ENCODE results near the gene TXNL4B.

TXNL4B gene

DNA sequence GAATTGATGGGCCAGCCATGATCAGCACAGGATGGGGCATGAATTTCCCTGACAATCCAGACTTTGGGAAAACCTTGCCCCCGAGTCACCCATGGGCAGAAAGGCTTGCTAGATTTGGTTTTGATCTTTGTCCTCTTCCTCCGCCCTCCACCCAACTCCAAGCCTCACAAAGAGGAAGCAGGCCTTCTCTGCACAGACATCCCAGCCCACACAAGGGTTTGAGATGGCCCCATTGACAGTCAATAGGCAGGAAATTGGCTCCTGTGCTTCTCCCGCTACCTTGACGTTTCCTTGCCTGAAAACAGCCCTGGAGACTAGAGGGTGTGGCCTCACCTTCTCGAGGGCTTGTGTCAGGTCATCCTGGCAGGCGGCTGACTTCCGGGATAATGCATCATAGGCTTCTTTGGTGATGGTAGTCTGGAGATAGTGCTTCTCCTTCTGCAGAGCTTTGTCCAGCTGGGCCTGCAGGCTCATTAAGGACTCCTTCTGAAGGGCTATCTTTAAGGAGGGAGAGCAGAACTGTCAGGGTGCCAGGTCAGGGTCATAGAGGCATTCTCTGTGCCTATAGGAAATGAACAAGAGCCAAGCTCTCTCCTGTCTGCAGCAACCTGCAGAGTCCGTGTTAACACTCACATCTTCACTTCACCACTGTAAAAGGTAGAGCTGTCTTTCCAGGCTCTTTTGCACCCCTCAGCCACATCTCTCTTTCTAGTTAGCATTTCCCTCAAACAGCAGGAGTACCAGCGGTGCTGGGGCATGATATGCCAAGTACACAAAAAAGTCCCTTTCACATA is 32.4 kb upstream of the TXNL4B start:
- no peaks in the 10 kb centered on the region for H3K36me3 ChIP-seq (ENCODE audit: insufficient read depth, low read length)
- no peak overlapping the region for H3K9ac ChIP-seq (ENCODE audit: low read depth, low read length)
- no peaks in the 10 kb centered on the region for H3K27me3 ChIP-seq (ENCODE audit: control insufficient read depth, insufficient read depth, low read length)
- H3K9me3 ChIP-seq (replicated peaks; ENCODE audit: low read length): no peaks in the 10 kb centered on the region
- no peaks in the 10 kb centered on the region for H3K4me1 ChIP-seq (ENCODE audit: control insufficient read depth, insufficient read depth, low read length)
- no peak overlapping the region for H3K4me2 ChIP-seq (ENCODE audit: low read length)
- H3K4me3 ChIP-seq (ENCODE audit: low read length): no peak overlapping the region

DNA sequence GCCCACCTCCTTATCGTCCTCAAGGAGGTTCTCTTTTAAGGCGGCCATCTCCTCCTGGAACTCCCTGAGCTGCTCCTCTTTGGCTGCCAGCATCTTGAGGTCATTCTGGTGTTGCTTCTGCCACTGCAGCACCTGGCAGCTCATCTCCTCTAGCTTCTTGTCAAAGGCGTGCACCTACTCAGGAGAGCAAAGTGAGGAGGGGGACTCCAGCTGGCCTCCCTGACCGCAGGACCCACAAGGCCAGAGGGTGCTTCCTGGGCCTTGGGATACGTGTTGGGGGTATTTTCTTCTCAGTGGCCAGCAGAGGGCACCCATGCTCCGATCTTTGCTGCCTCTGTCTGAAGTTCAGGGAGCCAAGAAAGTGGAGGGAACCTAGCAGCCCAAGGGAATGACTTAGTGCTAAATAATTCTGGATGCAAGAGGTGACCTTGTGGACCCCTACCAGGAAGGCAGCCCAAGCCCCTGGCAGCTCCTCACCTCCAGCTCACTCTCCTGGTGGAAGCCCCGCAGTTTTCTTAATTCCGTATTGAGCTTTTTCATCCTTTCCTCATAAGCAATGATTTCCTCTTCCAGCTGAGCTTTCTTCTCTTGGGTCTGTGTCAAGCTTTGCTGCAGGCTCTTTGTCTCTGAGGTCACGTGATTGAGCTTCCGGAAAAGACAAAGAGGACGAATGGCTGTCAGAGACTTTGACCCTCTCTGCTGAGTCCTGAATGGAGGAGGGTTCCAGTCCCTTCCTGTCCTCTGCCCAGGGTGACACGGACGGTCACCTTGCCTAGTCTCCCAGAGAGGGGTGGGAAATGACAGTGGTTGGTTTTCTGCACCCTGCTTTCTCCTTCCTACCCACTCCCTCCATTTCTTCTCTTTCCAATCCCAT is 31.6 kb upstream of the TXNL4B start:
- no peaks in the 10 kb centered on the region for H3K9me3 ChIP-seq (replicated peaks; ENCODE audit: low read length)
- no peaks in the 10 kb centered on the region for H3K36me3 ChIP-seq (ENCODE audit: insufficient read depth, low read length)
- H3K4me2 ChIP-seq (ENCODE audit: low read length): no peak overlapping the region
- H3K27me3 ChIP-seq (ENCODE audit: control insufficient read depth, insufficient read depth, low read length): no peaks in the 10 kb centered on the region
- H3K4me3 ChIP-seq (ENCODE audit: low read length): no peak overlapping the region
- no peaks in the 10 kb centered on the region for H3K4me1 ChIP-seq (ENCODE audit: control insufficient read depth, insufficient read depth, low read length)
- no peak overlapping the region for H3K9ac ChIP-seq (ENCODE audit: low read depth, low read length)

DNA sequence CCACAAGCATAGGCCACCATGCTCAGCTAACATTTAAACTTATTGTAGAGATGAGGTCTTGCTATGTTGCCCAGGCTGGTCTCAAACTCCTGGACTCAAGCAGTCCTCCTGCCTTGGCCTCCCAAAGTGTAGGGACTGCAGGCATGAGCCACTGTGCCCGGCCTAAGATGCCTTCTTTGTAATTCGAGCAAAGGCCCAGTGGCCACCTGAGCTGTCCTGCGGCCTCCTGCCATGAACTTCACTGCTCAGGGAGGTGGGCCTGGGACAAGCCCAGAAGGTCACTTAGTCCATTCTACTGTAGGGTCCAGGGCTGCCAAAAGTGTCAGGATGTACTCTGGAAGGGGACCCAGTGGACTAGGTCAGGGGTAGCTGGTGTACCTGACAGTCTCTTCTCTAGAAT is 30.7 kb upstream of the TXNL4B start:
- Histone ChIP-seq H3K4me1 (ENCODE audit: control insufficient read depth, insufficient read depth, low read length) (no peaks in the 10 kb centered on the region), H3K27me3 (ENCODE audit: control insufficient read depth, insufficient read depth, low read length) (no peaks in the 10 kb centered on the region), H3K9ac (ENCODE audit: low read depth, low read length) (no peak overlapping the region), H3K4me3 (ENCODE audit: low read length) (no peak overlapping the region), H3K9me3 (replicated peaks; ENCODE audit: low read length) (no peaks in the 10 kb centered on the region), H3K4me2 (ENCODE audit: low read length) (no peak overlapping the region), H3K36me3 (ENCODE audit: insufficient read depth, low read length) (no peaks in the 10 kb centered on the region)

DNA sequence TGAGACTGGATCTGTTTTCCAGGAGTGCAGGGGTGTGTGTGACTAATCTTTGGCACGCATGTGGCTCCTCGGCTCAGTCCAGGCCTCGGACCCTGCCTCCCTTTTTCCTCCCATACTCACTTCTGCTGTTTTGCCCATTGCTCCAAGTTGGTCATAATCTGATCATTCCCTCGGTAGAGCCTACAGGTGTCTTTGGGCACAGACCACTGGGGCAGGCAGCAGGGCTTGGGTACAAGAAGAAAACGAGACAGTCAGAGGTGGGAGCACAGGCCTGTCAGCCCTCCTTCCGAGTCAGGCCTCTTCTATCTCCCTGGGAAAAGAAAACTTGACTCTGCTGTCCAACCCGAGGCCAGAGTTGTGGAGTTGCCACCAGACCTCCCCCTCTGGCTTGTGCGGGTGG is 30.0 kb upstream of the TXNL4B start:
- H3K27me3 ChIP-seq (ENCODE audit: control insufficient read depth, insufficient read depth, low read length): no peaks in the 10 kb centered on the region

DNA sequence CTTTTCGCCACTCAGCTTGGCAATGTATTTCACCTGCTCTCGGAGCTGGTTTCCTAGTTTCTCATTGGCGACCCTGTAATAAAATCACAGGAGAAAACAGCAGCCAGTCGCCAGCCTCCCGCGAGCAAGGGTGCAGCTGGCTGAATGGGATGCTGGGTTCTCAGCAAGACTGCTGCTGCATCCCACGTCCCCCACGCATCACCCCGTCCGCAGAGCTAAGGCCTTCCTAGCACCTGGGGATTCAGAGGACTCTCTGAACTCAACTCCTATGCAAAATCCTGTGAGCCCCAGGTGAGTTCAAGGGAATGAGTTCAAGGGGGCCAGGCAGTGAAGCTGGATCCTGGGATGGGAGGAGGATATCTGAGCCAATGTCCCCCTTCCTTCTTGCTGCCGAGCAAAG is 29.5 kb upstream of the TXNL4B start:
- H3K9me3 ChIP-seq (replicated peaks; ENCODE audit: low read length): no peaks in the 10 kb centered on the region
- H3K4me1 ChIP-seq (ENCODE audit: control insufficient read depth, insufficient read depth, low read length): no peaks in the 10 kb centered on the region
- H3K36me3 ChIP-seq (ENCODE audit: insufficient read depth, low read length): no peaks in the 10 kb centered on the region
- no peak overlapping the region for H3K4me3 ChIP-seq (ENCODE audit: low read length)
- H3K27me3 ChIP-seq (ENCODE audit: control insufficient read depth, insufficient read depth, low read length): no peaks in the 10 kb centered on the region
- no peak overlapping the region for H3K9ac ChIP-seq (ENCODE audit: low read depth, low read length)
- no peak overlapping the region for H3K4me2 ChIP-seq (ENCODE audit: low read length)

More for the DNA sequence above, 30.0 kb upstream of the TXNL4B start:
- Histone ChIP-seq H3K36me3 (ENCODE audit: insufficient read depth, low read length) (no peaks in the 10 kb centered on the region), H3K9ac (ENCODE audit: low read depth, low read length) (no peak overlapping the region), H3K4me3 (ENCODE audit: low read length) (no peak overlapping the region), H3K9me3 (replicated peaks; ENCODE audit: low read length) (no peaks in the 10 kb centered on the region), H3K4me2 (ENCODE audit: low read length) (no peak overlapping the region), H3K4me1 (ENCODE audit: control insufficient read depth, insufficient read depth, low read length) (no peaks in the 10 kb centered on the region)

DNA sequence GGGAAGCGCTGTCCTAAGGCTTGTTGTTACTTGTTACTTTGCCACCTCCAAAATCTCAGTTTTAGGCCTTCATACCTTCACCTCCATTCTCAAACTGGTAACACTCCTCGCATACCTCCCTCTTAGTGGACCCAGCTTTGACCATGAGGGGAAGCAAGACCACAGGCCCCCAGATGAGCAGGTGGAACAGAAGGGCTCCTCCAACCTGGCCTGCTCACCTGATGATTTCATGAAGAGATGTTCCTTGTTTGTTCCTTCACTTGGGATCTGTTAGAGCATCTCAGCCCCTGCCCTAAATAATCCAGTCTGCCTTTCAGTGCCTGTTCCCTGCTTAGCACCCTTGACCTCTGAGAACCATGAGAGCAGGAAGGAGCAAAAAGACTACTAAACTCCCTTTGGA is 28.9 kb upstream of the TXNL4B start:
- Histone ChIP-seq H3K27me3 (ENCODE audit: control insufficient read depth, insufficient read depth, low read length) (no peaks in the 10 kb centered on the region), H3K4me3 (ENCODE audit: low read length) (no peak overlapping the region), H3K9ac (ENCODE audit: low read depth, low read length) (no peak overlapping the region), H3K4me2 (ENCODE audit: low read length) (no peak overlapping the region), H3K9me3 (replicated peaks; ENCODE audit: low read length) (no peaks in the 10 kb centered on the region), H3K4me1 (ENCODE audit: control insufficient read depth, insufficient read depth, low read length) (no peaks in the 10 kb centered on the region), H3K36me3 (ENCODE audit: insufficient read depth, low read length) (no peaks in the 10 kb centered on the region)

DNA sequence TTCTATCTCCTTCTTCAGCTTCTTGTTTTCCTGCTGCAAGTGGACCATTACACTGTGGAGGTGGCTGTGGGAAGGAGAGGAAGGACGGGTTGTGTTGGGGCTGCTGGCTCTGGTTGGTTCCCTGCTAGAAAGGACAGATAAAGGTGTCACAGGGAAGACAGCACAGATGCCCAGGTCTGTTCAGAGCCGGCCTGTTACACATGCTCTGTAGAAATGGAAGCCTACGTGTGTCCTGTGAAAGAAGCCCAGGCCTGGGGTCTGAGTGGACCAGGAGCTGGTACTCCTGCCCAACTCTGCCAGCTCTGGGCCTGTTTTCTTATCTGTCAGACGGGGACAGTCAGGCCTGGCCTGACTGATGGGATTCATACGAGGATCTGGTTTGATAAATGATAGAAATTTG is 26.6 kb upstream of the TXNL4B start:
- Histone ChIP-seq H3K4me1 (ENCODE audit: control insufficient read depth, insufficient read depth, low read length) (no peaks in the 10 kb centered on the region), H3K9me3 (replicated peaks; ENCODE audit: low read length) (no peaks in the 10 kb centered on the region), H3K9ac (ENCODE audit: low read depth, low read length) (no peak overlapping the region), H3K4me3 (ENCODE audit: low read length) (no peak overlapping the region), H3K4me2 (ENCODE audit: low read length) (no peak overlapping the region), H3K36me3 (ENCODE audit: insufficient read depth, low read length) (no peaks in the 10 kb centered on the region), H3K27me3 (ENCODE audit: control insufficient read depth, insufficient read depth, low read length) (no peaks in the 10 kb centered on the region)

DNA sequence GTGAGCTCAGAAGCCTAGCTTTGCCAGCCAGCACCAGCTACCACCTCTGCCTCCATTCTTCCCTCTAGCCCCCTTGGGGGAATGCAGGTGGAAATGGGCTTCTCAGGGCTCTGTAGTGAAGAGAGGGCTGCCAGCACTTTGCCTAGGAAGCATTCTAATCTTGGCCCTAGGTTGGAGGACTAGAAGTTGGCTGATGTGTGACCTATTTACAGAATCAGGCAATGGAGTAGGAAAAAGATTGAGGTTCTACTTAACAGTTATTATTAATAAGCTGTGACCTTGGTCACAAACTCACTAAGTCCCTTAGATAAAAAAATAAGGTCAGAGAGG is 20.2 kb upstream of the TXNL4B start:
- H3K4me2 ChIP-seq (ENCODE audit: low read length): no peak overlapping the region

DNA sequence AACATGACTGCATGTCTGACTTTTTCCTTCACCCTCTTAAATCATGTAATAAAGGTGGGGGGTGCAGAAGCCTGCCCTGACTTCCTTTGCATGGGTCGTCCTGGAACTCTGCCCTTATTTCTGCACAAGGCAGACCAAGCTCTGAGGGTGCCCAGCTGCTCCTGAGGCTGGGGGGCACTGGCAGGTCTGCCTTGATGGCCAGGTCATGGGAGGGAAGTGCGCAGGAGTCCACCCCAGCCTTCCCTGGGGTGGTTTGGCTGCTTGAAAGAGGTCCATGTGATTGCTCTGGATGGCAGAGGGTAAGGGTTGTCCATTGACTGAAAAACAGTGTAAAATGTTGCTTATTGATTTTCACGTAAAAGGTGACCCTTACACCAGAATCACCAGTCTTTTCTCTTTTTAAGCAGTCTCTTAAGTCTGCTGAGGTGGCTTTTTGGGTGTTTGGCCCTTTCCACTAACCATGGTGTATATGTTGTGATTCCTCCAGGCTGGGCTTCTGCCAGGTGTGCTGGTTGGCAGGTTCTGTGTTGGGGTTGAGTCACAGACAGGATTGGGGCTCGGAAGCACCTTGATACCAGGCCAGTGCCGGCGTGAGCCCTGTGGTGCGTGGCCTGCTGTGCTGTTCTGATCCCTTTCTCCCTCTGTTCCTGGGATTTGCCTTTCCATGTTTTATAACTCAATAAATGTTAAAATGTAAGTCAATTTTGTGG is 19.6 kb upstream of the TXNL4B start:
- Histone ChIP-seq H3K4me2 (ENCODE audit: low read length) (no peak overlapping the region), H3K4me1 (ENCODE audit: control insufficient read depth, insufficient read depth, low read length) (no peaks in the 10 kb centered on the region), H3K36me3 (ENCODE audit: insufficient read depth, low read length) (peaks cover 54% of the 10 kb centered on the region), H3K9ac (ENCODE audit: low read depth, low read length) (no peak overlapping the region), H3K4me3 (ENCODE audit: low read length) (no peak overlapping the region), H3K27me3 (ENCODE audit: control insufficient read depth, insufficient read depth, low read length) (no peaks in the 10 kb centered on the region), H3K9me3 (replicated peaks; ENCODE audit: low read length) (no peaks in the 10 kb centered on the region)

More for the DNA sequence above, 20.2 kb upstream of the TXNL4B start:
- Histone ChIP-seq H3K9me3 (replicated peaks; ENCODE audit: low read length) (no peaks in the 10 kb centered on the region), H3K27me3 (ENCODE audit: control insufficient read depth, insufficient read depth, low read length) (no peaks in the 10 kb centered on the region), H3K9ac (ENCODE audit: low read depth, low read length) (no peak overlapping the region), H3K4me1 (ENCODE audit: control insufficient read depth, insufficient read depth, low read length) (no peaks in the 10 kb centered on the region), H3K36me3 (ENCODE audit: insufficient read depth, low read length) (peaks cover 49% of the 10 kb centered on the region), H3K4me3 (ENCODE audit: low read length) (no peak overlapping the region)

DNA sequence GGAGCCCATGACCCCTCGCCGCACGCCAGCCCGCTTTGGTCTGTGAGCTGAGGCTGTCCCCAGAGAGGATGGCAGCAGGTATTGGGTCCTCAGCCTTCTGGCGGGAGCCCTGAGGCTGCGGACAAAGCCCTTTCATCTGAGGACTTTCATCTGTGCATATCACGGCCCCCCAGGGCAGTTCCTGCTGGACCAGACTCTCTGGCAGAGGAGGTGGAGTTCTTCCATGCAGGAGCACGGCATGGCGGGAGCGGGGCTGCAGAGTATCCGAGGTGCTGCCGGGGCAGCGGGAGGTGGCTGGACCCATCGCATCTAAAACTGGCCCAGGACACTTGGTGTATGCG is 19.0 kb upstream of the TXNL4B start:
- no peak overlapping the region for H3K4me3 ChIP-seq (ENCODE audit: low read length)
- H3K4me2 ChIP-seq (ENCODE audit: low read length): no peak overlapping the region
- H3K4me1 ChIP-seq (ENCODE audit: control insufficient read depth, insufficient read depth, low read length): no peaks in the 10 kb centered on the region
- no peaks in the 10 kb centered on the region for H3K9me3 ChIP-seq (replicated peaks; ENCODE audit: low read length)
- H3K27me3 ChIP-seq (ENCODE audit: control insufficient read depth, insufficient read depth, low read length): no peaks in the 10 kb centered on the region
- peaks cover 61% of the 10 kb centered on the region for H3K36me3 ChIP-seq (ENCODE audit: insufficient read depth, low read length)
- H3K9ac ChIP-seq (ENCODE audit: low read depth, low read length): no peak overlapping the region

DNA sequence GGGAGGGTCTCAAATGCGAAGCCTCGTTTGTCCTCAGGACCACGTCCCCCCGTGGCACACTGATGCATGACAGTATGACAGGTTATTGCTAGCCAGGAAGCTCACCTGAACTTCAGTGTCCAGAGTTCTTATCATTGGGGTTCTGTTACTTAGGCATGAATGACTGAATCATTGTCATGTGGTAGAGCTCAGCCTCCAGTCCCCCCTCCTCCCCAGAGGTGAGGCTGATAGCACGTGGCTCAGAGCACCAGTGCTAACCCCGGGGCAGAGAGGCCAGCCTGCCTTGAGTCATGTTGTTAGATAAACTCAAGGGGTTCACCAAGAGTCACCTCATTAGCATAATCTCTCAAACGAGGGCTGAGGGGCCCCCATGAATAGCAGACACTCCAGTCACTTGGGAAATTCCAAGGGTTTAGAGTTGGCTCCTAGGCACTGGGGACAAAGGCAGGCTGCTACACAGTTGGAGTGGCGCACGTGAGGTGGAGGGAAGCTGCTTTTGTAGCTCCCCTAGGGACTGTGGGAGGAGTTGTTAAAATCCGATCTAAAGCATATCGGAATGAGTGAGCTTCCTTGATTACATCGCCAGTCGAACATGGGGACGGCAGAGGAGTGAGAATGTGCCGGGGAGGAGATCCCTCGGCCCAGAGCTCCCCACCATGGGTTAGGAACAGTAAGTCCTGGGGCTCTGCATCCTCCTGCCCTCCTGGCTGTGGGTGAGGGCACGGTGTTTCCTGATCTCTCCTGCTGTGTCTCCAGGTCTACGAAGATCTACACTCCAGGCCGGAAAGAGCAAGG is 18.4 kb upstream of the TXNL4B start:
- Histone ChIP-seq H3K4me2 (ENCODE audit: low read length) (no peak overlapping the region), H3K9me3 (replicated peaks; ENCODE audit: low read length) (no peaks in the 10 kb centered on the region), H3K27me3 (ENCODE audit: control insufficient read depth, insufficient read depth, low read length) (no peaks in the 10 kb centered on the region), H3K4me1 (ENCODE audit: control insufficient read depth, insufficient read depth, low read length) (no peaks in the 10 kb centered on the region), H3K9ac (ENCODE audit: low read depth, low read length) (no peak overlapping the region), H3K4me3 (ENCODE audit: low read length) (no peak overlapping the region), H3K36me3 (ENCODE audit: insufficient read depth, low read length) (peaks cover 66% of the 10 kb centered on the region)

All from skeletal muscle satellite cell (primary cell).